Stimulated activated naive B cell treated with anti-CD40 and anti-IgM and Interleukin-4, amounts not matched to agents 10 μg/mL and 1 μg/mL and 100 μg/mL, for 72 hours (primary cell): ENCODE results near the gene TEX54.

Experiments
- ATAC-seq, 2 donors: fragments of 150-1000 bp; cut with Tn5 transposase; replicated peaks; 2 replicates each; pipeline ENCODE4 v1.10.0; 2021; ENCODE audit warnings: moderate library complexity in 1 of 2
- DNase-seq: peaks from one replicate; pipeline ENCODE4 v3.0.0; 2021
- H3K27ac Mint-ChIP-seq: one replicate; pipeline ENCODE4 v1.8.0; 2022; ENCODE audit warnings: mild to moderate bottlenecking, mixed read lengths
- H3K27me3 Mint-ChIP-seq, 2 donors: one replicate each; pipeline ENCODE4 v1.8.0; 2022; ENCODE audit warnings: mixed read lengths in 2 of 2
- H3K36me3 Mint-ChIP-seq, 2 donors: one replicate each; pipeline ENCODE4 v1.8.0; 2022; ENCODE audit warnings: mixed read lengths in 2 of 2, mild to moderate bottlenecking in 1 of 2
- H3K4me1 Mint-ChIP-seq, 2 donors: one replicate each; pipeline ENCODE4 v1.8.0; 2022; ENCODE audit warnings: mixed read lengths in 2 of 2, mild to moderate bottlenecking in 1 of 2
- H3K4me3 Mint-ChIP-seq, 2 donors: one replicate each; pipeline ENCODE4 v1.8.0; 2022; ENCODE audit warnings: mild to moderate bottlenecking in 2 of 2, mixed read lengths in 2 of 2, moderate library complexity in 1 of 2
- H3K9me3 Mint-ChIP-seq, 2 donors: one replicate each; pipeline ENCODE4 v1.8.0; 2022; ENCODE audit warnings: mixed read lengths in 2 of 2, mild to moderate bottlenecking in 1 of 2

TEX54 gene

GRCh38 chr11:62799486-62799885, 33.2 kb downstream of the TEX54 start:
- peaks cover 15 to 19% of the 10 kb centered on the region in 2 donors for H3K4me1 Mint-ChIP-seq
- H3K4me3 Mint-ChIP-seq: no peak overlapping the region
- ATAC-seq (no peak), DNase-seq (no peak)
- H3K27ac Mint-ChIP-seq: no peak overlapping the region
- no peaks in the 10 kb centered on the region for H3K9me3 Mint-ChIP-seq
- H3K27me3 Mint-ChIP-seq: no peaks in the 10 kb centered on the region
- peaks cover 46 to 60% of the 10 kb centered on the region in 2 donors for H3K36me3 Mint-ChIP-seq

GRCh38 chr11:62796281-62796680, 36.4 kb downstream of the TEX54 start:
- DNase-seq (no peak), ATAC-seq (no peak)
- Mint-ChIP-seq H3K27me3 (no peaks in the 10 kb centered on the region), H3K4me3 (no peak overlapping the region), H3K27ac (peak overlapping the region; percentile 14), H3K4me1 (peaks cover 9 to 10% of the 10 kb centered on the region in 2 donors), H3K36me3 (peaks cover 41 to 59% of the 10 kb centered on the region in 2 donors), H3K9me3 (no peaks in the 10 kb centered on the region)

- Mint-ChIP-seq H3K36me3 (peaks cover 44 to 63% of the 10 kb centered on the region in 2 donors), H3K9me3 (no peaks in the 10 kb centered on the region), H3K4me3 (no peak overlapping the region), H3K4me1 (peaks cover 20 to 27% of the 10 kb centered on the region in 2 donors), H3K27me3 (no peaks in the 10 kb centered on the region), H3K27ac (peak overlapping the region; percentile 26)
- DNase-seq: no peak
- ATAC-seq: no peak
These were observed 38.4 kb downstream of the TEX54 start for GRCh38 chr11:62794201-62794775.

- DNase-seq (no peak), ATAC-seq (no peak)
- peaks cover 27 to 40% of the 10 kb centered on the region in 2 donors for H3K4me1 Mint-ChIP-seq
- peak overlapping the region; percentile 95 for H3K27ac Mint-ChIP-seq
- no peaks in the 10 kb centered on the region for H3K9me3 Mint-ChIP-seq
- no peaks in the 10 kb centered on the region for H3K27me3 Mint-ChIP-seq
- peaks cover 39 to 66% of the 10 kb centered on the region in 2 donors for H3K36me3 Mint-ChIP-seq
- peak overlapping the region; percentile 89 to 91 for H3K4me3 Mint-ChIP-seq
These were observed 40.5 kb downstream of the TEX54 start for GRCh38 chr11:62792202-62792575.

- H3K36me3 Mint-ChIP-seq: peaks cover 41 to 64% of the 10 kb centered on the region in 2 donors
- H3K27me3 Mint-ChIP-seq: no peaks in the 10 kb centered on the region
- peak within 1 kb of the TSS; percentile 89 to 91 for H3K4me3 Mint-ChIP-seq
- H3K9me3 Mint-ChIP-seq: no peaks in the 10 kb centered on the region
- DNase-seq: peak; percentile 83
- peaks cover 27 to 40% of the 10 kb centered on the region in 2 donors for H3K4me1 Mint-ChIP-seq
- H3K27ac Mint-ChIP-seq: peak within 1 kb of the TSS; percentile 95
- peak; percentile 83 to 85 for ATAC-seq
These were observed 41.0 kb downstream of the TEX54 start, which contains the start of gene TMEM223 for GRCh38 chr11:62791501-62792201. TMEM223 (minus strand) TSS chr11:62792006; CDS start chr11:62791994, 12 bp downstream.

GRCh38 chr11:62789576-62789975, 43.1 kb downstream of the TEX54 start:
- H3K4me3 Mint-ChIP-seq: peak overlapping the region; percentile 94 to 97
- H3K36me3 Mint-ChIP-seq: peaks cover 35 to 47% of the 10 kb centered on the region in 2 donors
- H3K27ac Mint-ChIP-seq: peak overlapping the region; percentile 73

GRCh38 chr11:62788991-62789390, 43.6 kb downstream of the TEX54 start:
- peaks cover 32 to 41% of the 10 kb centered on the region in 2 donors for H3K36me3 Mint-ChIP-seq
- peaks cover 28 to 50% of the 10 kb centered on the region in 2 donors for H3K4me1 Mint-ChIP-seq
- no peak for DNase-seq
- H3K27ac Mint-ChIP-seq: peak overlapping the region; percentile 73
- no peak for ATAC-seq
- no peaks in the 10 kb centered on the region for H3K9me3 Mint-ChIP-seq
- H3K27me3 Mint-ChIP-seq: no peaks in the 10 kb centered on the region
- H3K4me3 Mint-ChIP-seq: peak overlapping the region; percentile 94 to 97

More at GRCh38 chr11:62789576-62789975, 43.1 kb downstream of the TEX54 start:
- ATAC-seq (no peak), DNase-seq (no peak)
- Mint-ChIP-seq H3K27me3 (no peaks in the 10 kb centered on the region), H3K4me1 (peaks cover 28 to 50% of the 10 kb centered on the region in 2 donors), H3K9me3 (no peaks in the 10 kb centered on the region)

GRCh38 chr11:62787005-62787759, 45.5 kb downstream of the TEX54 start, which contains the start of gene TMEM179B:
TMEM179B (plus strand) TSS chr11:62787402; CDS start chr11:62787432, 30 bp downstream.
- Mint-ChIP-seq H3K9me3 (no peaks in the 10 kb centered on the region), H3K4me1 (peaks cover 25 to 45% of the 10 kb centered on the region in 2 donors), H3K4me3 (peak within 1 kb of the TSS; percentile 94 to 97), H3K27ac (peak within 1 kb of the TSS; percentile 97), H3K36me3 (peaks cover 45 to 50% of the 10 kb centered on the region in 2 donors), H3K27me3 (no peaks in the 10 kb centered on the region)
- peak; percentile 95 for DNase-seq
- peak; percentile 81 to 84 for ATAC-seq

GRCh38 chr11:62786318-62787004, 46.2 kb downstream of the TEX54 start:
- H3K27me3 Mint-ChIP-seq: no peaks in the 10 kb centered on the region
- ATAC-seq (peak; percentile 82), DNase-seq (peak; percentile 87)
- peak overlapping the region; percentile 97 for H3K27ac Mint-ChIP-seq
- H3K36me3 Mint-ChIP-seq: peaks cover 43 to 52% of the 10 kb centered on the region in 2 donors
- H3K9me3 Mint-ChIP-seq: no peaks in the 10 kb centered on the region
- peaks cover 24 to 40% of the 10 kb centered on the region in 2 donors for H3K4me1 Mint-ChIP-seq
- H3K4me3 Mint-ChIP-seq: peak overlapping the region; percentile 88 to 97

- no peak for ATAC-seq
- peaks cover 39 to 44% of the 10 kb centered on the region in 2 donors for H3K36me3 Mint-ChIP-seq
- H3K27ac Mint-ChIP-seq: no peak overlapping the region
- no peak for DNase-seq
- no peaks in the 10 kb centered on the region for H3K9me3 Mint-ChIP-seq
- no peak overlapping the region for H3K4me3 Mint-ChIP-seq
- no peaks in the 10 kb centered on the region for H3K27me3 Mint-ChIP-seq
- peaks cover 4 to 14% of the 10 kb centered on the region in 2 donors for H3K4me1 Mint-ChIP-seq
These were observed 49.9 kb downstream of the TEX54 start for GRCh38 chr11:62782753-62783152.
